ENCODE data around the gene NEK1.

DNA sequence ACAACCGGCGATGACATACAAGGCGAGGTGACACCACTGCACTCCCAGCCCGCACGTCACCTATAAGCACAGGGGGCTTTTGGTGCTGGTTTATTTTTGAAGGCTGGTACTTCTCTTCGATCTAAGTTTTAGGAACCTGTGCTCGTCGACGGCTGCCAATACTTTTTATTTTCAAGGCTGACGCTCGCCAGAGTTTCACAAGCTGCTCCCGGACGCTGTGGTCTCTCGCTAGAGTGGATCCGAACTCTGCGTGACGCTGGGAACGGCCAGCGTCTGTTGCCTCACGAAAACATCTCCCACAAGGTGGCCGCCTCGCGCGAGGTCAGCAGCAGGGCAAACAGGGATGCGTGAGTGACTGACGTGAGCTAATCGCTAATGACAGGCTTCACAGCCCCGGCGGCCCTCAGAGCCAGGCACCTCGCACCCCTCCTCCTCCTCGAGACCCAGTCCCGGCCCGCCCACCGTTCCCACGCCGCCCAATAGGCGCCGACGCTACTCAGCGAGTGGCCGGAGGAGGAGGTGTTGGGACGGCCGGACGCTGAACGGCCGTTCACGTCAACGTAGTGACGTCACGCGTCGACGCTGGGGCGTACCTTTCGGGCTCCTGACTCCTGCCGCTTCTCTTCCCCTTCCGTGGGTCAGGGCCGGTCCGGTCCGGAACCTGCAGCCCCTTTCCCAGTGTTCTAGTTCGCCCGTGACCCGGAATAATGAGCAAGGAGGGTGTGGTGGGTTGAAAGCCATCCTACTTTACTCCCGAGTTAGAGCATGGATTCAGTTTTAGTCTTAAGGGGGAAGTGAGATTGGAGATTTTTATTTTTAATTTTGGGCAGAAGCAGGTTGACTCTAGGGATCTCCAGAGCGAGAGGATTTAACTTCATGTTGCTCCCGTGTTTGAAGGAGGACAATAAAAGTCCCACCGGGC, 7.8 kb upstream of the NEK1 start, which contains the start of gene CLCN3:
- TF ChIP-seq POLR2A (IDR thresholded peaks at IDR 0.05) = peak; percentile 91 to 97
- TF ChIP-seq, protein P1, sequence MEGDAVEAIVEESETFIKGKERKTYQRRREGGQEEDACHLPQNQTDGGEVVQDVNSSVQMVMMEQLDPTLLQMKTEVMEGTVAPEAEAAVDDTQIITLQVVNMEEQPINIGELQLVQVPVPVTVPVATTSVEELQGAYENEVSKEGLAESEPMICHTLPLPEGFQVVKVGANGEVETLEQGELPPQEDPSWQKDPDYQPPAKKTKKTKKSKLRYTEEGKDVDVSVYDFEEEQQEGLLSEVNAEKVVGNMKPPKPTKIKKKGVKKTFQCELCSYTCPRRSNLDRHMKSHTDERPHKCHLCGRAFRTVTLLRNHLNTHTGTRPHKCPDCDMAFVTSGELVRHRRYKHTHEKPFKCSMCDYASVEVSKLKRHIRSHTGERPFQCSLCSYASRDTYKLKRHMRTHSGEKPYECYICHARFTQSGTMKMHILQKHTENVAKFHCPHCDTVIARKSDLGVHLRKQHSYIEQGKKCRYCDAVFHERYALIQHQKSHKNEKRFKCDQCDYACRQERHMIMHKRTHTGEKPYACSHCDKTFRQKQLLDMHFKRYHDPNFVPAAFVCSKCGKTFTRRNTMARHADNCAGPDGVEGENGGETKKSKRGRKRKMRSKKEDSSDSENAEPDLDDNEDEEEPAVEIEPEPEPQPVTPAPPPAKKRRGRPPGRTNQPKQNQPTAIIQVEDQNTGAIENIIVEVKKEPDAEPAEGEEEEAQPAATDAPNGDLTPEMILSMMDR (IDR thresholded peaks at IDR 0.05) = peak in 3 of 4 experiments; percentile 15 to 47 (median 33)

Measured in uterus (tissue), 2 donors.